Gastroesophageal sphincter (tissue), 3 donors: ENCODE measurements around the gene MUC20.

Experiments
- EP300 ChIP-seq: sonication (generic); formaldehyde crosslinking; IDR thresholded peaks from one replicate; pipeline ENCODE4 v1.6.1; 2017; ENCODE audit warnings: antibody characterized with exemption, mild to moderate bottlenecking
- POLR2A ChIP-seq, 2 donors: fragments of 450-650 bp; IDR thresholded peaks; one replicate each; pipeline ENCODE4 v1.6.1; 2017; ENCODE audit warnings: antibody characterized with exemption in 2 of 2, mild to moderate bottlenecking in 2 of 2, moderate library complexity in 1 of 2
- POLR2AphosphoS5 ChIP-seq: sonication (generic); formaldehyde crosslinking; IDR thresholded peaks from one replicate; pipeline ENCODE4 v1.6.1; 2017; ENCODE audit warnings: antibody characterized with exemption
- TF ChIP-seq, protein P1 (sequence below), 4 experiments: fragments of 200-600 bp in 2 of 4; fragments of 450-650 bp in 2 of 4; sonication (generic) in 1 of 4; IDR thresholded peaks; one replicate each; pipeline ENCODE4 v1.5.1; 2017 to 2019; ENCODE audit warnings: antibody characterized with exemption in 4 of 4, mild to moderate bottlenecking in 2 of 4, moderate library complexity in 2 of 4

DNA sequence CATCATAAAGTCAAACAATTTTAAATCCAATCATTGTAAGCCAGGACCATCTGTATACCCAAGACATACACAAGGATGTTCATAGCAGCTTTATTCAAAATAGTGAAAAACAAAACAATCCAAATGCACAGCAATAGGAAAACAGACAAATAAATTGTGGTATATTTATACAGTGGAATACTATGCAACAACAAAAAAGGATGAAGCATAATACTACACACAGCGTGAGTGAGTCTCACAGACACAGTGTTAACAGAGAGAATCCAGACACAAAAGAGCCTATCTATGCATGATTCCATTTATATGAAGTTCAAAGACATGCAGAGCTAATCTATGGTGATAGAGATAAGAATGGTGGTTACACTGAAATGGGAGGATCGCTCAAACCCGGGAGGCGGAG is 5.6 kb upstream of the MUC20 start:
- TF ChIP-seq, protein P1, sequence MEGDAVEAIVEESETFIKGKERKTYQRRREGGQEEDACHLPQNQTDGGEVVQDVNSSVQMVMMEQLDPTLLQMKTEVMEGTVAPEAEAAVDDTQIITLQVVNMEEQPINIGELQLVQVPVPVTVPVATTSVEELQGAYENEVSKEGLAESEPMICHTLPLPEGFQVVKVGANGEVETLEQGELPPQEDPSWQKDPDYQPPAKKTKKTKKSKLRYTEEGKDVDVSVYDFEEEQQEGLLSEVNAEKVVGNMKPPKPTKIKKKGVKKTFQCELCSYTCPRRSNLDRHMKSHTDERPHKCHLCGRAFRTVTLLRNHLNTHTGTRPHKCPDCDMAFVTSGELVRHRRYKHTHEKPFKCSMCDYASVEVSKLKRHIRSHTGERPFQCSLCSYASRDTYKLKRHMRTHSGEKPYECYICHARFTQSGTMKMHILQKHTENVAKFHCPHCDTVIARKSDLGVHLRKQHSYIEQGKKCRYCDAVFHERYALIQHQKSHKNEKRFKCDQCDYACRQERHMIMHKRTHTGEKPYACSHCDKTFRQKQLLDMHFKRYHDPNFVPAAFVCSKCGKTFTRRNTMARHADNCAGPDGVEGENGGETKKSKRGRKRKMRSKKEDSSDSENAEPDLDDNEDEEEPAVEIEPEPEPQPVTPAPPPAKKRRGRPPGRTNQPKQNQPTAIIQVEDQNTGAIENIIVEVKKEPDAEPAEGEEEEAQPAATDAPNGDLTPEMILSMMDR (IDR thresholded peaks at IDR 0.05): no peak
- TF ChIP-seq POLR2AphosphoS5 (no peak), POLR2A (IDR thresholded peaks at IDR 0.05) (no peak), EP300 (no peak)
